ENCODE data around the gene POLR2H.

The POLR2H gene

GRCh38 chr3:184387174-184387714 lies 25.7 kb downstream of the POLR2H start:
- no peak for DNase-seq (ENCODE audit: low read depth, low spot score)

GRCh38 chr3:184388164-184388935 lies 26.8 kb downstream of the POLR2H start:
- DNase-seq (ENCODE audit: low read depth, low spot score): no peak

GRCh38 chr3:184388936-184389230 lies 27.4 kb downstream of the POLR2H start:
- DNase-seq (ENCODE audit: low read depth, low spot score): no peak

- DNase-seq (ENCODE audit: low read depth, low spot score): no peak
These were observed 27.9 kb downstream of the POLR2H start for GRCh38 chr3:184389384-184389783.

GRCh38 chr3:184389935-184390528 lies 28.5 kb downstream of the POLR2H start:
- DNase-seq (ENCODE audit: low read depth, low spot score): no peak

- DNase-seq (ENCODE audit: low read depth, low spot score): no peak
These were observed 29.8 kb downstream of the POLR2H start for GRCh38 chr3:184391266-184391665.

GRCh38 chr3:184395320-184395660 lies 33.8 kb downstream of the POLR2H start:
- DNase-seq (ENCODE audit: low read depth, low spot score): no peak

GRCh38 chr3:184399410-184399809 lies 37.9 kb downstream of the POLR2H start:
- peak; percentile 75 for DNase-seq (ENCODE audit: low read depth, low spot score)

- DNase-seq (ENCODE audit: low read depth, low spot score): no peak
These were observed 43.8 kb downstream of the POLR2H start for GRCh38 chr3:184405075-184406030.

- DNase-seq (ENCODE audit: low read depth, low spot score): no peak
These were observed 47.9 kb downstream of the POLR2H start for GRCh38 chr3:184409331-184409926.

GRCh38 chr3:184409946-184410500 lies 48.5 kb downstream of the POLR2H start:
- no peak for DNase-seq (ENCODE audit: low read depth, low spot score)

- DNase-seq (ENCODE audit: low read depth, low spot score): no peak
These were observed 53.1 kb downstream of the POLR2H start for GRCh38 chr3:184414418-184415202.

GRCh38 chr3:184415203-184415490 lies 53.6 kb downstream of the POLR2H start:
- no peak for DNase-seq (ENCODE audit: low read depth, low spot score)

GRCh38 chr3:184417619-184418327 lies 56.3 kb downstream of the POLR2H start:
- no peak for DNase-seq (ENCODE audit: low read depth, low spot score)
